ENCODE results near the gene CAMK1G. TPM values are rescaled to one million over a fixed set of nuclear protein-coding genes. Genes with fewer than 3 reads are reported as not detected.

Gene CAMK1G
- not detected for total RNA-seq

DNA sequence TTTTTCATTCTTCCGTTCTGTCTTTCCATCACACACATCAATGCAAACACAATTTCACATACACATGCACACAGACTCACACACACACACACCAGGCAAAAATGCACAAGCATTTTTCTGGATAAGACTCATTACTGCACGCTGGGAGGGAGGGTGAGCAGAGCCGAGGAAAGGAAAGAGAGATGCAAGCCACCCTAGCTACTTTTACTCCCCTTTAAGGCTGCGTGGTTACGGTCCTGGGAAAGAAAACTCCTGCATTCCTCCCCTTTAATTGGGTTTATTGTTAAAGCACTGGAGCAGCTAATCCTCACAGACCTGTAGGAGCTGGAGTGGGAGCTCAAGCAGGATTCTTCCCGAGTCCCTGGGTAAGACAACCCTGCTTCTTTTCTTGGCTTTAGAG is at the start of gene CAMK1G:
CAMK1G (plus strand) TSS at position 307 of the 400 bp plus-strand sequence. CDS start 11,270 bp downstream, outside the sequence.
- DNase-seq (ENCODE audit: low read depth in 2 of 3, low spot score in 2 of 3) = peak in 1 of 3 donors; percentile 28

DNA sequence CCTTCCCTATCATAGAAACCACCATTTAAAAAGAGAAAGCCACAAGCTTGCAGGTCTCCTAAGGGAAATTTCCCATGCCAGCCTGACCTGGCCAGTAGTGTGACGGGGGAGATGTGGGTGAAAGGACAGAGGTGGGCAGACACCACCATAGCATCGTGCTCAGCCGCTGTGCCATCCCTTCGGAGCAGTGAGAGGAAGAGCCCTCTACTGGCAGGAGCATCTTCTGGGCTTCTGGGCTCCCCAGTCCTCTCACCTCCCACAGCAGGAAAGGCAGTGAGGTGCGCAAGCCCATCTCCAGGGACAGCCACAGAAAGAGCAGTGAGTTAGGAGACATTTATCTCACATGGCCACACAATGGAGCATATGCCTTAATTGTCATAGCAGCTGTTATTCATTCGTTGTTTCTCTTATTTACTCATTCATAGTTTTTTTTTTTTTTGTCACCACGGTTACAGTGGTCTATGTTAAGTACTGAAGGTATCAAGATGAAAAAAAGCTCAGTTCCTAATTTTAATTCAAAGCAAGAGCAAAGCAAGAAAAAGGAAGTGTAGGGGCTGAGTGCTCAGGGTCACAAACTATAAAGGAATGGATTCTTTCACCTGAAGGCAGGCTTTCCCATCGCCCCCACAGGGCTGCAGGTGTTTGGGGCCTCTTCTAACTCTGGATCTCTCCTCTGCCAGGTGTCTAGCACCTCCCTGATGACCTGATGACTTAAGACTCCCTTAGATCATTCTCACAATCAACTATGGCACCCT is 48.8 kb upstream of the CAMK1G start:
- peak in 2 of 3 donors; percentile 25 to 68 for DNase-seq (ENCODE audit: low read depth in 2 of 3, low spot score in 2 of 3)

DNA sequence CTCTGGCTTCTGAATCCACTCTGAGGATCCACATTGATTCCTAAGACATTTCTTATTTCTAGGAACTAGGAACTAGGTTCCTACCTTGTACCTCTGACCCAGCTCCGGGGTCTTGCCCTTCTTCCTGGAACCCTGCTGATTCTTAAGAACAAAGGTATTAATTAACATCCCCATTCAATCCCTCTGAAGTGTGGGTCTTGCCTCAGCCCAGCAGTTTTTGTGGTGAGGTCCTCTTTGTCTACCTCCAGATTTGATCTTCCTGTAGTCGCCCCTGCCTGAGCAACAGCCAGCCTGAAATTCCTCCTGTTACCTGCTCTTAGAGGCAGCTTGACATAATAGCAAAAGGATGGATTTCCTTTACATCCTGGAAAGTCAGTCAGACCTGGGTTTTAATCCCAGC is 46.7 kb upstream of the CAMK1G start:
- DNase-seq (ENCODE audit: low read depth in 2 of 3, low spot score in 2 of 3) = no peak

DNA sequence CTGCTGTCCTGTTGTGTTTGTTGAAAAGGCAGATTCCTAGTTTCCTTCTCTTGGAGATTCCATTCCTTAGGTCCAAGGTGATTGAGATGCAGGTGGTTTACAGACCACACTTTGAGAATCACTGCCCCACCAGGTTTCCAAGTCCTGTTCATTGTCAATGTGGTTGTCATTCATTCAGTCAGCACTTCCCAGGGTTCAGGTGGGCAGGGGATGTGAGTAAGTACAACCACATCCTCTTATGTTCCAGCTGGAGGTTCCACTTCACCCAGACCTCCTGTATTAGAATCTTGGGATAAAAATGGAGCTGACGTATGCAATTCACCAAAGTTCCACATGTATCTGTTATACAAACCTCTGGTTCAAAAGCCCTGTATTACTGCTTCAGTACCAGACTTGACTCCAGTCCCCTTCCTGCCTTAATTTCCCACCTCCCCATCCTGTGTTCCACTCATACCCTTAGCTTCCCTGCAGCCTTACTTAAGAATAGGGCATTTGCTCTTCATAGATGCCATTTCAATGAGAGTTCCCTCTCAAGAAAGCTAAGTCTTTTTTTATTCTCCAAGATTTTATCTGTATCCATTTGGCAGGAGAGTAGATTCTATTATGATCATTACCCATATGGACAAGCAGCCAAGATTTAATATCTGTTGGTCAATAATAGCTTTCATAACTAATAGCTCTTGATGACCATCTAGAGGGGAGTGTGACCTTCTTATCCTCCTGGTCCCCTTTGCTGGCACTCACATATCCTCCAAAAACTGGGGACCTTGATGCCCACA is 46.0 kb upstream of the CAMK1G start:
- DNase-seq (ENCODE audit: low read depth in 2 of 3, low spot score in 2 of 3) = no peak

DNA sequence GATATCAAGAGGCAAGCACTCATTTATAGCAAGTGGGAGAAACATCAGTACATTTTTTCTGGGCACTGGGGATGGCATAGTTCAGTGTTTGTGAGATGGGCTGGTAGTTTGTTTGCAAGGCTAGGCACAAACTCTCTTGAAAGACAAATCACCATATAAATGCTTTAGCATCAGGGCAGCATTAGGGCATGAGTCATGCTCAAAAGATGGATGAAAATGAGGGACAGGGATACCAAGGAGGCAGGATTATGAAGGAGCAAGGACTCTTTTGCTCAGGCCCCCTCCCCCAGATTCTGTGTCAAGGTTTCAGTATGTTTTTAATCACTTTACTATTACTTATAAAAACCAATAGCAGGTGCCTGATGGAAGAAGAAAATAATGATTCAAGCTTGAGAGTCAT is 43.9 kb upstream of the CAMK1G start:
- DNase-seq (ENCODE audit: low read depth in 2 of 3, low spot score in 2 of 3) = no peak

DNA sequence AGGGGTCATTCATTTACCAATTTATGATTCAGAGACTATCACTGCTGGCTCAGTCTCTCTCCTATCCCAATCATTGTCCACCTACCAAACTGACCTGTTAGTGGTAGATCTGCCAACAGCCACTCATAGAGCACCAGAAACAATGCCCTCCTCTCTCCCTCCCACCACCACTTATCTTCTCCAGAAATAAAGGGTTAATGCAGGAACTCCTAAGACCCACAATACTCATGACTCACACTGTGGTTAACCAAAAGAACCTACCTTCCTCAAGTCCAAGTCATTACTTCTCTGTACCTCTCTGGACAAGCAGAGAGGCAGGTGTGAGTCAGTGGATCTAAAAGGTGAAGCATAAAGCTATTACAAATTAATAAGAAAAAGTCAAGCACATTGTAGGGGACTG is 40.9 kb upstream of the CAMK1G start:
- peak in 2 of 3 donors; percentile 14 to 35 for DNase-seq (ENCODE audit: low read depth in 2 of 3, low spot score in 2 of 3)

DNA sequence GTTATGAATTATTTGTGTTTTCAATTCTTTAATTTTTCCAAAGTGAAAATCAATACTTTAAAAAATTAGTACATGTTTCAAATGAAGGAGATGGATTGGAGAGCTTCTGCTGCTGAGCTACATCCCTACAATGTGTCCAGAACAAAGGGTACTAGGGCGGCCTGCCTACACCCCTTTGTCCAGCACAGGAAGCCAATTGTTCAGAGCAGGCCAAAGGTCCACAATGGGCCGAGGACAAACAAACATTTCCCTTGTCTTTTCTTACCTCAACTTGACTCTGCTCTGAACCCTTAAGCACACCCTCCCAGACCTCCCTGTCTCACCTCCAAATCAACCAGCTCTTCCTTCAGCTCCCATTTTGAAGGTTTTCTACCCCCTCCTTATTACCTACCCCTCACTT is 39.4 kb upstream of the CAMK1G start:
- DNase-seq (ENCODE audit: low read depth in 2 of 3, low spot score in 2 of 3) = no peak

DNA sequence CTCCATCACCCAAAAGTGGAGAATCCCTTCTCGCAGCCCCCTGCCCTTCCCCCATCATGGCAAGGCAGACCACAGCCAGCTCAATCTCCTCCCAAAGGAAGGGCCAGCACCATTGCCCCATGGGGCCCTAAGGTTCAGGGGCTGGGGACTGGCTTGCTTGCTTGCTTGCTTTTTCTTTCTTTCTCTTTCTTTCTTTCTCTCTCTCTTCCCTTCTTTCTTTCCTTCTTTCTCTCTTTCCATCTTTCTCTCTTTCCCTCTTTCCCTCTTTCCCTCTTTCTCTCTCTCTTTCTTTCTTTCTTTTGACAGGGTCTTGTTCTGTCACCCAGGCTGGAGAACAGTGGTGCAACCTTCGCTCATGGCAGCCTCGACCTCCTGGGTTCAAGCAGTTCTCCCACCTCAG is 38.1 kb upstream of the CAMK1G start:
- DNase-seq (ENCODE audit: low read depth in 2 of 3, low spot score in 2 of 3) = no peak

DNA sequence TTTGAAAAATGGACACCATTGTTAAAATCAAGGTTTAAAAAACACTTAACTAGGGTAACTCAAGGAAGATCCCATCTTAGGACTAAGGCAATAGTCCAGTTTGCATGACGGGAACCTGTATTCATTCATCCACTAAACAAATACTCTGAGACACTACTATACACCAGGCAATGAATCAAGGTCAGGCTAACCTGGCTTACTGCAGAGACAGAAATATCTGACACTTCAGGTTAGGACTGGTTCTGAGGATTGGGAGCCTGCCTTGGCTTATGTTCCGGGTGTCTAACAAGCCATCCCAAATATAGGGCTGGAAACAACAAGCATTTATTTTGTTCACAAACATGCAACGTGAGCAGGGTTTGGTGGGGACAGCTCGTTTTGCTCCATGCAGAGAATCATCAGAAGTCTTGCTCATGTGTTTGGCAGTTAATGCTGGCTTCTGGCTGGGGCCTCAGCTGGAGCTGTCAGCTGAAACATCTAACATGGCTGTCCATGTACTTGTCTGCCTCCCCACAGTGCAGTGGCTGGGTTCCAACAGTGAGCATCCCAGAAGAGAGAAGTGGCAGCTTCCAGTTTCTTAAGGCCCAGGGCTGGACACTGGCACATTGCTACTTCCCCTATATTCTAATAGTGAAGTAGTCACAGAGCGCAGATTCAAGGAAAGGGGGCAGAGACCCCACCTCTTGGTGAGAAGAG is 37.0 kb upstream of the CAMK1G start:
- no peak for DNase-seq (ENCODE audit: low read depth in 2 of 3, low spot score in 2 of 3)

DNA sequence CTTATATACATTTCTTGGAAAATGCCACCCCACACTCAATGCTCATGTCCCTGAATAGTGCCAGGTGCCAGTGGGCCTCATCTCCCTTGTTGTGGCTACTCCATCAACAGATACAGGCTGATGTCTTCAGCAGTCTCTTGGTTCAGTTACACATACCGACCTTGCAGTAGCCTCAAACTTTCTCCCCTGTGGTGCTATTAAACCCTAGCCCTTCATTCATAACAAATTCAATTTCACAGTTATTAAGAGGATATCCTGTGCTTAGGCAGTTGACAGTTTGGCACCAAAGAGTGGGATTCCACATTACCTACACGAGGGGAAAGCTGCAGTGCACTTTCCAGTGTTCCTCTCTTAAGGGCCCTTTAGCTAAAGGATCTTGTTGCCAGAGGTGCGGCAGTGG is 35.9 kb upstream of the CAMK1G start:
- DNase-seq (ENCODE audit: low read depth in 2 of 3, low spot score in 2 of 3) = no peak

DNA sequence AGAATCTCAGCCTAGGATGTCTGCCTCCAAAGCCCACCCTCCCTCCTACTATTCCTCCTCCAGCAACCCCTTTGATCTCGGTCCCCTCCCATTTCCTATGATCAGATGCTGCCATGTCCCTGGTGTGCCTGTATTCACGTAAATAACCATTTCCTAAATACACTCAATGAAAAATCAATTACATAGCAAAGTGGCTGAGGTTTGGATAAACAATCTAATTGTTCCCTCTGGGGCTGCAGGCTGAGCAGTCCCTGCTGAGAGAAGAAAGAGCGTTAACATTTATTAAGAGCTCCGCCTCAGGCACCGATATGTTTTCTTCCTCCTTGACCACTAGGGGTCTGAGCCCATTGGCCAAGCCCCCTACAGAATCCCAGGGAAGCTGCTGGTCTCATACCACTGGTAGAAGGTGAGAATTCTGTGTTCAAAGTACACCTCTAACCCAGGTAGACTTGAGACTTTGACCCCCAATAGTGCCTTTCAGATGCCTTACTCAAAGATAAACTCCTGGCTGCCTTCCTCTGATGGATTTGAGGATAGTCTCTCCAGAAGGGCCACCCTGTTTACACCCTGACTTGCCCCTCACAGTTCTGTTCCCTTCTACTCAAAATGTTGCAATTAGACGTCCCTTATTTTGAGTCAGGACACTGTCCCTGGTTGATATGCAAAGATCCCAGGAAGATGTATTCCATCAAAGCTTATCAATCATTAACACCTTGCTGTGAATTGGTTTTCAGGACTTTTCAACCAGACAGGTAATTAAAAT is 33.9 kb upstream of the CAMK1G start:
- no peak for DNase-seq (ENCODE audit: low read depth in 2 of 3, low spot score in 2 of 3)

DNA sequence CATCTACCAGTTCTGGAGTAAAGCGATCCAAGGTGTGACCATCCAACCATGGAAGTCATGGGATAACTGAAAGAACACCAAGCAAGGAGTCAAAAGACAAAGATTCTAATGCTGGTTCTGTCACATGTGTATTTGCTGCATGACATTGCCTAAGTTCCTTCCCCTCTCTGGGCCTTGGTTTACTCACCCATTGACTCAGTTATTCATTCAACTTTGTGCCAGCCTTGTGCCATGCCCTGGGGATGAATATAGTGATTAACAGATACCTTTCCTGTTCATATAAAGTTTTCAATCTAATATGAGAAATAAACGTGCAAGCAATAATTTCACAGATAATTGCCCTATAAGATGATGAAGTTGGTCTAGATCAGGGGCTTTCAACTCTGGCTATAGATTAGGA is 33.0 kb upstream of the CAMK1G start:
- DNase-seq (ENCODE audit: low read depth in 2 of 3, low spot score in 2 of 3) = no peak

DNA sequence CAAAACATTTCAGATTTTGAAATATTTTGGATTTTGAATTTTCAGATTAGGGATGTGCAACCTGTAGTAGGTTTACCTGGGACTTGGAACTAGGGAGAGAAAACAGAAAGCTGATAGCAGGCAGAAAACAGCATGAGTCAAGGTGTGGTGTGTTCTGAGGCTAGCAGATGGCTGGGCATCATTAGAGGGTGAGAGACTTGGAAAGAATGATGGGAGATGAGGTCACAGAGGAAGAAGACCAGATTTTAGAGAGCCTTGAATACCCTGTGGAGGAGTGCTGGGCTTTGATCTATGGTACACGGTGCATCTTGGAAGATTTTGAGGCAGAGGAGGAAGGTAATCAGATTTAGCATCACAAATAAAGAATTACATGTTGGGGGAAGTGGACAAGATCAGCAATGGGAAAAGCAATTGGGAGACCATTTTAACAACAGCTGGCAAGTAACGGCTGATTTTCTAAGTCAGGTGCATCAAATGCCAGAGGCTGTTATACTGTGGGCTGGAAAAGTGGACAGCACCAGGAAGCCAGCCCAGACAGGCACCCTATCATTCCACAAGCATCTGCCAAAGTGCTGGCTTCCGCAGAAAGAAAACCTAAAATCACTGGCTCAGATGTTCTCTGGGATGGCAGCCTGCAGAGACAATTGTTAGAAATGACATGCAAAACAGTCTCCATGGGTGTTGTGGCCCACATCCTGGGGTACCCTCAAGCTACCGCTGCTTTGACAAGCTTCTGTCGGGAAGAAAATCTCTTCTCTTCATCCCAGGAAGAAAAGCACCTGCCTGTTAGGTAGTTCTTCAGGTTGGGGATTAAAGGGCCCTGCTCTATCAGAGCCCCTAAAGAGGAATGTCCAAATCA is 30.9 kb upstream of the CAMK1G start:
- DNase-seq (ENCODE audit: low read depth in 2 of 3, low spot score in 2 of 3) = no peak

DNA sequence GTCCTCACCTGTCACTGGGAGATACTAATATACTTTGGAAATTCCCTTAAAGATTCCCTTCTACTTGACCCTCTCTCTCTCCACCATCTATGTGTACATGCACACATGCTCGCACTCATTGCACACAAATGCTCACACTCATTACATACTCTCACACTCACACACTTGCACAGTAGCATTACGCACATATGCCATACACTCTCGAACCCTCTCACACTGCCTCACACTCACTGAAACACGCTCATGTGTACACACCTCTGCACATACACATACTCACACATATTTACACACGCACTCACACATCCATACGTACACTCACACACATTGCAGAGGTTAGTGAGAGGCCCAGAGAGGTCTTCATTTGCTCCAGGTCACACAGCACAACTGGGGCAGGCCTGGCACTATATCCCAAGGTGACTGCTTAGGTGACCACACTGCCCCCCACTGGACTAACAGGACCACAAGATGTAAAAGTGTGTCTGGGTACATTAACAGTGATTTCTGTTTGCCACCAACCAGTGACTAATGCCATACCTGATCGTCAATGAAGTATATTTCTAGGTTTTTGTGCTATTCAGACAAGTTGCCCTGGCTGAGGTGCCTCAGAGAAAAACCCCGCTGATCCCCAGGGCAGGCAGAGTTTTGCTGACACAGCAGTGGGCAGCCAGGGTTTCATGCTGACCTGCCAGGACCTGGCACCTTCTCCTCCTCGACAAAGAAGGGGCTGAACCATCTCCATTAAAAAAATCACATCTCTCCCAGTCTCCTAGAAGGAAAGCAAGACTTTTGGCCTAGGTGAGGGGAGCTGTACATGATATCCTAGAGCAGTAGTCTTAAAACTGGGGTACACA is 28.5 kb upstream of the CAMK1G start:
- DNase-seq (ENCODE audit: low read depth in 2 of 3, low spot score in 2 of 3) = no peak

DNA sequence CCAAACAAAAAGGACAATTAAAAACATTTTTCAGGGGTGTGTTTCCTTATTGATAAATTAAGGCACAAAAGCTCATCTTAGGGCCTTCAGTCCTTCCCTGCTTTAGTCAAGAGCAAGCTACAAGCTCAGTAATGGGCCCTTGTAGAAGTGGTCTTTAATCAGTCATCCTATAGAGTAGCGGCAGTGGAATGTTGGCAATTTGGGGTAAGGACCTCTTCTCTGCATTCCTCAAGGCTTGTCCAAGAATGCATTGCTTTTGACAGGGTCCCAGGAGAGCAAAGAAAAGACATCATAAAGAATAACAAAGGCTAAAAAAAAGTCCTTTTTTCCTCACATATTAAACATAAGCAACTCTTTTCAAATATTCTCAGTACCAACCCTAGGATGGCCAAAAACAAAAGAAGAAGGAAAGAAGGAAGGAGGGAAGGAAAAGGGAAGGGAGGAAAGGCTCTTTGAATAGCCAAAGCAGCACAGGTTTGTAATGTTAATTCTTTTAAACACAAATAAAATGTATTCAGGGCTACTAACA is 27.3 kb upstream of the CAMK1G start:
- no peak for DNase-seq (ENCODE audit: low read depth in 2 of 3, low spot score in 2 of 3)

DNA sequence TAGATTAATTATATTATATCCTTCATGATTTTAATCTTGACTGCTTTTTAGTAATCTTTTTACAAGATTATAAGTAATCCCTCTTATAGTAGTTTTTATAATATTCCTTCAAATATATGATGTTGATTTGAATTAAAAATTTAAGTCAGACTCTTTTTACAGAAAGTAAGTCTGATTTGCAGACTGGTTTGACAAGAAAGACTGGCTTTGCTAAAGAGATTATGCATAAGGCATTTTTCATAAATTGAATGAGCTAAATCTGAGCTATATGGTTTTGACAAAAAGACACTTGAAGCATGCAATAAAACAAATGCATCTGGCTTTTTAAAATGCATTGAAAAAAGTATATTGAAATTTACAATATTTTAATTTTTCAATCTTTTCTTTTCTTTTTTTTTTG is 26.3 kb upstream of the CAMK1G start:
- no peak for DNase-seq (ENCODE audit: low read depth in 2 of 3, low spot score in 2 of 3)

DNA sequence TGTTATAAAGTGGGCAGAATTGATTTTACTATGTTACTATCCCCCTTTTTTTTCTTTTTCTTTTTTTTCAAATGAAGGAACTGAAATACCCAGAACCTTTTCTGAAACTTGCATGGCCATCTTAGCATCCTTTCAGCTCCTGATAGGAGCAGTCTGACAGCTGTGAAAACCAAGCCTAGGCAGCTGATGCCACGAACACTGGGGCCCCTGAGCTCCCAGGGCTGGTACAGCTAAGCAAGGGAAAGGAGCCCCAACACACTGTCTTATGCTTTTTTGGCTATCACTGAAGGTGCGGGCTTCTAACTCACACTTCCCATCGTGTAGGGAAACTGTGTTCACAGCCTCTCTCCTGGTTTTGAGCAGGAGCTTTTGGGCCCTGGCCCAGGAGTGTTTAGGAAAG is 23.0 kb upstream of the CAMK1G start:
- no peak for DNase-seq (ENCODE audit: low read depth in 2 of 3, low spot score in 2 of 3)

DNA sequence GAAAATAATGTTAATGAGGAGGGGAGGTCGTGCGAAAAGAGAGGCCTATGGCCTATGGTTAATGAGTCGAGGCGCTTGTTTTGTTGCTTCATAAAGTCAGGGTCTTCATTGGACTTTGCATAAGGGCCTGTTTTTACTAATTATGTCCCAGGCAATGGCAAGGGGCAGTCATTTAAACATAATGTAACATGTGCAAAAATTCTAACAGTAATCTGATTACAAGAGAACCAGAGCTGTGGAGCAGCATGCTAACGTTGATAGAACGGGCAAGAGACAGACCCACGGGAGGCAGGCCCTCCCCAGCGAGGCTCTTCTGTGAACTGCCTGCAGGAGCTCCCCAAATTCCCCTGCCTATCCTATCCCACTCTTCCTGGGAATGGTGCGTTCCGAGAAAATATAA is 22.6 kb upstream of the CAMK1G start:
- DNase-seq (ENCODE audit: low read depth in 2 of 3, low spot score in 2 of 3) = no peak

DNA sequence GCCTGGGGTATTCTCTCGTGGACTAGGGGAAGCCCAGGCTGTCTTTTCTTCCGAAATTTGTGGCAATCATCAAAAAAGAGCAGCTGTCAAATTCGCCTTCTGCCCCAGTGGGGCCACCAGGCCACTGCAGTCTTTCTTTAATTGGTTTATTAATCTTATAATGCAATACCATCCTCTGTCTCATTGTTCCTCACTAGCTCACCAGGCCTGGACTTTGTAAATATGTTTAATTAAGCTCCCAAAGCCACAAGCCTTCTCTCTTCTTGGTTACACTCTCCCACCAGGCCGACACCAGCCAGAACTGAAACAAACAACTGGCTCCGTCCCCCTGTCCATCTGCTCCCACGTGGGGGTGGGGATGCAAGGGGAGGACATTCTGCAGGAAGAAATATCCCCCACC is 22.0 kb upstream of the CAMK1G start:
- DNase-seq (ENCODE audit: low read depth in 2 of 3, low spot score in 2 of 3) = no peak

Measured in hematopoietic multipotent progenitor cell (in vitro differentiated cells).